GM19035 (cell line): ENCODE results near the gene EPHA8.

ENCODE experiments used
- ATAC-seq: cut with Tn5 transposase; IDR thresholded peaks from one replicate; pipeline ENCODE4 v1.9.1; 2021; ENCODE audit not compliant: unreplicated experiment

EPHA8 gene

GRCh38 chr1:22613572-22613918, 50.3 kb downstream of the EPHA8 start:
- no peak for ATAC-seq

GRCh38 chr1:22613951-22614350, 50.7 kb downstream of the EPHA8 start:
- no peak for ATAC-seq

- no peak for ATAC-seq
Measured at GRCh38 chr1:22615886-22616285, 52.6 kb downstream of the EPHA8 start.

GRCh38 chr1:22616571-22616970, 53.3 kb downstream of the EPHA8 start:
- ATAC-seq, result no peak

GRCh38 chr1:22618056-22618455, 54.8 kb downstream of the EPHA8 start:
- ATAC-seq, result no peak

- ATAC-seq, result no peak
Measured at GRCh38 chr1:22619252-22619651, 56.0 kb downstream of the EPHA8 start.

GRCh38 chr1:22619798-22620197, 56.5 kb downstream of the EPHA8 start:
- no peak for ATAC-seq

- no peak for ATAC-seq
Measured at GRCh38 chr1:22621761-22622160, 58.5 kb downstream of the EPHA8 start.

GRCh38 chr1:22625262-22625925, 62.1 kb downstream of the EPHA8 start:
- no peak for ATAC-seq

- no peak for ATAC-seq
Measured at GRCh38 chr1:22626237-22627157, 63.2 kb downstream of the EPHA8 start.

- no peak for ATAC-seq
Measured at GRCh38 chr1:22627331-22627730, 64.0 kb downstream of the EPHA8 start.

- no peak for ATAC-seq
Measured at GRCh38 chr1:22628698-22629444, 65.6 kb downstream of the EPHA8 start.

GRCh38 chr1:22629886-22630285, 66.6 kb downstream of the EPHA8 start:
- no peak for ATAC-seq

- ATAC-seq, result no peak
Measured at GRCh38 chr1:22633697-22634463, 70.6 kb downstream of the EPHA8 start.

- no peak for ATAC-seq
Measured at GRCh38 chr1:22635436-22635835, 72.1 kb downstream of the EPHA8 start.

- no peak for ATAC-seq
Measured at GRCh38 chr1:22636353-22636752, 73.1 kb downstream of the EPHA8 start, which contains the start of gene C1QA. TSS of gene C1QA (plus strand) at chr1:22636628. CDS start at chr1:22637617, 989 bp downstream.

- ATAC-seq, result no peak
Measured at GRCh38 chr1:22636927-22637326, 73.6 kb downstream of the EPHA8 start.

GRCh38 chr1:22637907-22638445, 74.7 kb downstream of the EPHA8 start:
- ATAC-seq, result no peak

- no peak for ATAC-seq
Measured at GRCh38 chr1:22638476-22639234, 75.4 kb downstream of the EPHA8 start.

GRCh38 chr1:22639286-22639685, 76.0 kb downstream of the EPHA8 start:
- ATAC-seq, result no peak
